Large intestine (tissue), 3 donors: Measurements from ENCODE around the gene ZNF710. TPM values are rescaled to one million over a fixed set of nuclear protein-coding genes. Genes with fewer than 3 reads are reported as not detected.
"Not testable (repeated sequence)": the region's sequence is repeated elsewhere in the genome, so short reads cannot be mapped to it uniquely, and the experiment has no call there.

ENCODE experiments used
- DNase-seq, 2 donors: peaks; one replicate each; pipeline versions ENCODE4 v3.0.0 to v3.0.0-alpha.2; 2013
- H3K27ac ChIP-seq: one replicate; pipeline ENCODE4 v1.5.1; 2013; ENCODE audit warnings: low read length
- H3K27me3 ChIP-seq: 2 replicates; pipeline ENCODE4 v1.6.1; 2013; ENCODE audit warnings: low read length; ENCODE audit not compliant: control insufficient read depth, insufficient read depth
- H3K36me3 ChIP-seq: 2 replicates; pipeline ENCODE4 v1.6.1; 2013; ENCODE audit warnings: low read length; ENCODE audit not compliant: control insufficient read depth, insufficient read depth
- H3K4me1 ChIP-seq: one replicate; pipeline ENCODE4 v1.6.1; 2013; ENCODE audit warnings: low read length; ENCODE audit not compliant: control insufficient read depth, insufficient read depth
- H3K4me3 ChIP-seq: one replicate; pipeline ENCODE4 v1.5.1; 2013; ENCODE audit warnings: low read length
- H3K9me3 ChIP-seq: one replicate; pipeline ENCODE4 v1.6.1; 2013; ENCODE audit warnings: mild to moderate bottlenecking, low read depth, low read length, moderate library complexity; ENCODE audit not compliant: control insufficient read depth
- WGBS: methylation state at CpG from one replicate; pipeline ENCODE4 v1.1.5; 2013; ENCODE audit warnings: low lambda C conversion rate; ENCODE audit not compliant: insufficient coverage; 5-methylcytosine and 5-hydroxymethylcytosine counted together
- polyA plus RNA-seq: library from polyadenylated mRNA; unstranded; fragments of 120-200 nt; gene quantifications from one replicate; pipeline ENCODE4 v1.2.1, GENCODE V29; 2013

Gene ZNF710
- polyA plus RNA-seq, 1 donor, result 22.6 TPM

- peak within 1 kb of the TSS; percentile 85 for H3K27ac ChIP-seq
- peaks cover 3% of the 10 kb centered on the region for H3K36me3 ChIP-seq
- H3K9me3 ChIP-seq, result no peaks in the 10 kb centered on the region
- peak; percentile 83 to 89 for DNase-seq
- peak within 1 kb of the TSS; percentile 84 for H3K4me3 ChIP-seq
- WGBS, result no CpG with 5 or more reads among the region's 104 CpGs
- H3K4me1 ChIP-seq, result peaks cover 37% of the 10 kb centered on the region
- H3K27me3 ChIP-seq, result no peaks in the 10 kb centered on the region
Observed at GRCh38 chr15:90101969-90102890, 101.1 kb downstream of the ZNF710 start, which contains the start of gene IDH2. Gene IDH2, minus strand, starts transcription at chr15:90102468. Its CDS starts 78 bp downstream, at chr15:90102390.

- 100% methylated on average over 1 of the region's 5 CpGs for WGBS
- peak in 1 of 2 donors; percentile 37 for DNase-seq
- no peak overlapping the region for H3K27ac ChIP-seq
Observed at GRCh38 chr15:90103701-90104329, 102.7 kb downstream of the ZNF710 start.

GRCh38 chr15:90104551-90104950 lies 103.4 kb downstream of the ZNF710 start:
- no peaks in the 10 kb centered on the region for H3K27me3 ChIP-seq
- no peak overlapping the region for H3K4me3 ChIP-seq
- H3K27ac ChIP-seq, result no peak overlapping the region
- no peaks in the 10 kb centered on the region for H3K9me3 ChIP-seq
- no peaks in the 10 kb centered on the region for H3K36me3 ChIP-seq
- no peak for DNase-seq
- peaks cover 24% of the 10 kb centered on the region for H3K4me1 ChIP-seq
- no CpG with 5 or more reads among the region's 4 CpGs for WGBS

More at GRCh38 chr15:90103701-90104329, 102.7 kb downstream of the ZNF710 start:
- no peaks in the 10 kb centered on the region for H3K9me3 ChIP-seq
- H3K4me3 ChIP-seq, result no peak overlapping the region
- H3K27me3 ChIP-seq, result no peaks in the 10 kb centered on the region
- no peaks in the 10 kb centered on the region for H3K36me3 ChIP-seq
- peaks cover 28% of the 10 kb centered on the region for H3K4me1 ChIP-seq

- Histone ChIP-seq H3K4me3 (no peak overlapping the region), H3K36me3 (no peaks in the 10 kb centered on the region), H3K9me3 (no peaks in the 10 kb centered on the region), H3K27me3 (no peaks in the 10 kb centered on the region), H3K4me1 (peaks cover 18% of the 10 kb centered on the region), H3K27ac (no peak overlapping the region)
- 75% methylated on average over 2 of the region's 7 CpGs for WGBS
- DNase-seq, result no peak
Observed at GRCh38 chr15:90105521-90105920, 104.4 kb downstream of the ZNF710 start.

GRCh38 chr15:90106522-90107117 lies 105.5 kb downstream of the ZNF710 start:
- H3K27ac ChIP-seq, result no peak overlapping the region
- H3K27me3 ChIP-seq, result no peaks in the 10 kb centered on the region
- WGBS, result no CpG with 5 or more reads among the region's 7 CpGs
- peaks cover 9% of the 10 kb centered on the region for H3K4me1 ChIP-seq
- H3K4me3 ChIP-seq, result no peak overlapping the region
- no peaks in the 10 kb centered on the region for H3K9me3 ChIP-seq
- no peak for DNase-seq
- H3K36me3 ChIP-seq, result no peaks in the 10 kb centered on the region

- not testable (repeated sequence) for H3K4me3 ChIP-seq, H3K4me1 ChIP-seq, H3K27me3 ChIP-seq, H3K9me3 ChIP-seq, H3K36me3 ChIP-seq, H3K27ac ChIP-seq, DNase-seq
- no CpG with 5 or more reads among the region's 5 CpGs for WGBS
Observed at GRCh38 chr15:90108038-90108437, 106.9 kb downstream of the ZNF710 start.

- not testable (repeated sequence) for H3K27ac ChIP-seq, H3K4me3 ChIP-seq, H3K4me1 ChIP-seq, H3K9me3 ChIP-seq, H3K36me3 ChIP-seq, DNase-seq, H3K27me3 ChIP-seq
- WGBS, result no CpG with 5 or more reads among the region's 3 CpGs
Observed at GRCh38 chr15:90109163-90109751, 108.1 kb downstream of the ZNF710 start.

- no peaks in the 10 kb centered on the region for H3K36me3 ChIP-seq
- no peak overlapping the region for H3K27ac ChIP-seq
- H3K4me1 ChIP-seq, result no peaks in the 10 kb centered on the region
- no peak for DNase-seq
- no peak overlapping the region for H3K4me3 ChIP-seq
- peaks cover 11% of the 10 kb centered on the region for H3K9me3 ChIP-seq
- no peaks in the 10 kb centered on the region for H3K27me3 ChIP-seq
- 86% methylated on average over 3 of the region's 7 CpGs for WGBS
Observed at GRCh38 chr15:90113166-90113565, 112.0 kb downstream of the ZNF710 start.

- no peaks in the 10 kb centered on the region for H3K27me3 ChIP-seq
- no peak overlapping the region for H3K4me3 ChIP-seq
- DNase-seq, result no peak
- no peak overlapping the region for H3K27ac ChIP-seq
- H3K9me3 ChIP-seq, result peaks cover 11% of the 10 kb centered on the region
- no peaks in the 10 kb centered on the region for H3K36me3 ChIP-seq
- no peaks in the 10 kb centered on the region for H3K4me1 ChIP-seq
- WGBS, result 40% methylated on average over 1 of the region's 2 CpGs
Observed at GRCh38 chr15:90114451-90114901, 113.4 kb downstream of the ZNF710 start.

- 100% methylated on average over 2 of the region's 2 CpGs for WGBS
- no peak overlapping the region for H3K27ac ChIP-seq
- H3K9me3 ChIP-seq, result peaks cover 11% of the 10 kb centered on the region
- no peaks in the 10 kb centered on the region for H3K4me1 ChIP-seq
- H3K27me3 ChIP-seq, result no peaks in the 10 kb centered on the region
- no peaks in the 10 kb centered on the region for H3K36me3 ChIP-seq
- no peak overlapping the region for H3K4me3 ChIP-seq
- DNase-seq, result no peak
Observed at GRCh38 chr15:90115783-90116182, 114.7 kb downstream of the ZNF710 start.
